K562 (cell line): Measurements from ENCODE around the gene TPK1. TPM values are rescaled to one million over a fixed set of nuclear protein-coding genes. Genes with fewer than 3 reads are reported as not detected.

Source experiments
- BHLHE40 ChIP-seq: IDR thresholded peaks from 2 replicates; pipeline ENCODE4 v1.6.1; 2011; ENCODE audit warnings: low read length, improper control_type of control experiment
- CBFA2T2 ChIP-seq: fragments of 450-650 bp; conservative IDR thresholded peaks from 2 replicates; pipeline ENCODE4 v1.6.1; 2017; ENCODE audit warnings: mild to moderate bottlenecking
- CHAMP1 ChIP-seq: fragments of 450-650 bp; IDR thresholded peaks from 2 replicates; pipeline ENCODE4 v1.6.1; 2016; ENCODE audit warnings: mild to moderate bottlenecking
- HDAC6 ChIP-seq: IDR thresholded peaks from 2 replicates; pipeline ENCODE4 v1.6.1; 2012; ENCODE audit warnings: low read depth, mild to moderate bottlenecking, control low read depth, inconsistent platforms, low read length, moderate library complexity
- HMGXB4 ChIP-seq: sonication (generic); formaldehyde crosslinking; IDR thresholded peaks from 2 replicates; pipeline ENCODE4 v1.8.1; 2023; ENCODE audit warnings: mild to moderate bottlenecking, missing genetic modification reagents
- HNRNPK ChIP-seq: fragments of 200-400 bp; formaldehyde crosslinking; IDR thresholded peaks from one replicate; pipeline ENCODE4 v1.6.1; 2018; ENCODE audit warnings: mild to moderate bottlenecking, low read depth, low read length; ENCODE audit not compliant: poor library complexity, severe bottlenecking
- L3MBTL2 ChIP-seq: fragments of 450-650 bp; IDR thresholded peaks from 2 replicates; pipeline ENCODE4 v1.6.1; 2016; ENCODE audit warnings: mild to moderate bottlenecking, moderate library complexity
- MAFK ChIP-seq: IDR thresholded peaks from 2 replicates; pipeline ENCODE4 v1.6.1; 2011; ENCODE audit warnings: low read length, improper control_type of control experiment
- MYC ChIP-seq, 2 experiments: fragments of 250-450 bp in 1 of 2; sonication (Bioruptor Pico) in 1 of 2; IDR thresholded peaks; 2 replicates each; pipeline versions ENCODE4 v1.5.1 to v1.6.1; 2012 to 2021; ENCODE audit warnings: low read depth in 2 of 2, borderline replicate concordance in 1 of 2, improper control_type of control experiment in 1 of 2, low read length in 1 of 2, mild to moderate bottlenecking in 1 of 2, moderate library complexity in 1 of 2
- NFRKB ChIP-seq: fragments of 450-650 bp; IDR thresholded peaks from 2 replicates; pipeline ENCODE4 v1.6.1; 2016; ENCODE audit warnings: low read depth
- PRMT5 ChIP-seq: sonication (generic); formaldehyde crosslinking; IDR thresholded peaks from 2 replicates; pipeline ENCODE4 v1.5.0; 2020; ENCODE audit warnings: missing genetic modification reagents
- RBFOX2 ChIP-seq: fragments of 200-400 bp; formaldehyde crosslinking; IDR thresholded peaks from 2 replicates; pipeline ENCODE4 v1.6.1; 2017; ENCODE audit warnings: low read depth, mild to moderate bottlenecking, low read length, moderate library complexity
- TAL1 ChIP-seq: fragments of 450-650 bp; IDR thresholded peaks from 2 replicates; pipeline ENCODE4 v1.6.1; 2016; ENCODE audit warnings: mild to moderate bottlenecking
- TBL1XR1 ChIP-seq, 2 experiments: IDR thresholded peaks; 2 replicates each; pipeline ENCODE4 v1.6.1; 2012; ENCODE audit warnings: improper control_type of control experiment in 2 of 2, low read length in 2 of 2, mild to moderate bottlenecking in 1 of 2
- THRAP3 ChIP-seq: fragments of 450-650 bp; IDR thresholded peaks from 2 replicates; pipeline ENCODE4 v1.6.1; 2016; ENCODE audit warnings: mild to moderate bottlenecking, inconsistent platforms, borderline replicate concordance
- USF2 ChIP-seq: sonication (generic); formaldehyde crosslinking; IDR thresholded peaks from 2 replicates; pipeline ENCODE4 v1.5.0; 2020; ENCODE audit warnings: missing genetic modification reagents
- VEZF1 ChIP-seq: fragments of 200-800 bp; sonication (Bioruptor generic); IDR thresholded peaks from 2 replicates; pipeline ENCODE4 v1.6.1; 2017; ENCODE audit warnings: missing genetic modification characterization, missing compliant biosample characterization
- ZKSCAN1 ChIP-seq: fragments of 150-350 bp; IDR thresholded peaks from 2 replicates; pipeline ENCODE4 v1.6.1; 2016; ENCODE audit warnings: low read depth, low read length
- ZNF124 ChIP-seq: sonication (generic); formaldehyde crosslinking; IDR thresholded peaks from 2 replicates; pipeline ENCODE4 v1.8.1; 2022; ENCODE audit warnings: missing genetic modification reagents
- ZNF24 ChIP-seq: fragments of 450-650 bp; IDR thresholded peaks from 2 replicates; pipeline ENCODE4 v1.6.1; 2016
- ZNF274 ChIP-seq: IDR thresholded peaks from 2 replicates; pipeline ENCODE4 v1.6.1; 2011; ENCODE audit warnings: low read depth, mild to moderate bottlenecking, low read length, moderate library complexity, borderline replicate concordance
- polyA plus RNA-seq, 8 experiments: library from polyadenylated mRNA; depleted of rRNA in 4 of 8; stranded (reverse) in 5 of 8; unstranded in 3 of 8; fragments of >200 nt; fragmentation: Nextera tagmentation in 2 of 8; fragmentation: Illumina TruSeq in 1 of 8; extraction: Ambion mirVana in 2 of 8; extraction: Trizol in 1 of 8; gene quantifications; 2 replicates each; pipeline versions ENCODE4 v1.2.1 to v1.2.3, GENCODE V29; 2011 to 2014; ENCODE audit warnings: inconsistent platforms in 1 of 8, missing spikeins in 1 of 8
- total RNA-seq, 7 experiments: library from RNA; depleted of rRNA in 6 of 7; stranded (reverse); fragments of >200 nt in 6 of 7; fragmentation: Illumina TruSeq in 2 of 7; extraction: Trizol in 2 of 7; gene quantifications; 2 replicates each; pipeline versions ENCODE4 v1.2.1 to v1.2.3, GENCODE V29; 2011 to 2021; ENCODE audit warnings: low replicate concordance in 1 of 7

Gene TPK1
- total and polyA plus RNA-seq, 9 of the 15 experiments (the other 6 are each of a cell fraction or from before 2014, with no cell fraction given) = 5.1 to 16.2 (median 9.2) TPM

GRCh38 chr7:144869082-144869481, 33.2 kb upstream of the TPK1 start (continued):
- TF ChIP-seq PRMT5 (no peak), ZKSCAN1 (no peak), THRAP3 (no peak), NFRKB (no peak), MYC (IDR thresholded peaks at IDR 0.05; ENCODE audit: low read depth, low read length) (peak; percentile 87), MYC (CRISPR knock-in tag; IDR thresholded peaks at IDR 0.05; ENCODE audit: borderline replicate concordance, low read depth) (no peak), TAL1 (no peak), HDAC6 (no peak), MAFK (no peak), L3MBTL2 (peak; percentile 93), TBL1XR1 (IDR thresholded peaks at IDR 0.05; ENCODE audit: low read length in 2 of 2) (no peak), ZNF124 (CRISPR knock-in tag) (no peak), ZNF24 (no peak), HNRNPK (no peak), RBFOX2 (no peak), CBFA2T2 (no peak), ZNF274 (no peak), HMGXB4 (CRISPR knock-in tag) (no peak), VEZF1 (peak; percentile 34; the same call in 1 of the 2 replicates), BHLHE40 (peak; percentile 41; the same call in 1 of the 2 replicates), USF2 (CRISPR knock-in tag) (peak; percentile 7; the same call in 1 of the 2 replicates), CHAMP1 (no peak)
